Activated T-cell treated with anti-CD3 and anti-CD28 coated beads, Interleukin-2, amount 50 U/mL, for 4 hours (primary cell): ENCODE data around the gene C4BPB. TPM values are rescaled to one million over a fixed set of nuclear protein-coding genes. Genes with fewer than 3 reads are reported as not detected.

Experiments used
- ATAC-seq, 2 donors: fragments of 200-7000 bp; cut with Tn5 transposase; one replicate each; pipeline ENCODE4 v1.10.0; 2021
- DNase-seq: peaks from one replicate; pipeline ENCODE4 v3.0.0-alpha.2; 2020
- H3K27me3 Mint-ChIP-seq: one replicate; pipeline ENCODE4 v1.8.0; 2021; ENCODE audit warnings: low read depth, mixed read lengths
- H3K36me3 Mint-ChIP-seq: one replicate; pipeline ENCODE4 v1.8.0; 2022; ENCODE audit warnings: mixed read lengths; ENCODE audit not compliant: insufficient read depth
- H3K4me1 Mint-ChIP-seq: one replicate; pipeline ENCODE4 v1.8.0; 2021; ENCODE audit warnings: low read depth, mixed read lengths
- H3K4me3 Mint-ChIP-seq: one replicate; pipeline ENCODE4 v1.8.0; 2021; ENCODE audit warnings: mild to moderate bottlenecking, moderate library complexity, mixed read lengths
- H3K9me3 Mint-ChIP-seq: one replicate; pipeline ENCODE4 v1.8.0; 2021; ENCODE audit warnings: mixed read lengths
- total RNA-seq, 3 donors: library from RNA; stranded (reverse); gene quantifications; one replicate each; pipeline ENCODE4 v1.2.1, GENCODE V29; 2021

The C4BPB gene
- total RNA-seq, 3 donors from 2014 or later, result 0.27 to 0.38 (median 0.29) TPM

- H3K9me3 Mint-ChIP-seq, result no peaks in the 10 kb centered on the region
These were observed 17.8 kb upstream of the C4BPB start for GRCh38 chr1:207070811-207071210.

DNA sequence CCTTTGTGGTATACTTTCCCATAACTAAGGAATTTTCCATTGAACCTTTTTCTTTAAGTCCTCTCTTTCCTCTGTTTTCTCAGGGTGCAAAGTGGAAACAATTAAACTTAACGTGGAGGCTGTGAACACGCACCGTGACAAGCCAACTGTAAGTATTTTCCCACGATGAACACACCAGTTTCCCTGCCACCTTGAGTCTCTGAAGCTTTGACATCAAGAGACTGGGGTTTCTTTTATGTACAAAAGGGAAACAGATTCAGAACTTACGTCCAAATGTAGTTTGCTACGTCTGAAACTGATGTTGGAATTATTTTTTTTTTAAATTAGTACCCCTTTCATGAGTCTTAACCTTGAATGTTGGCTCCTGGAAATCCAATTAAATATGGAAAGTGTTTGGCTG lies 17.2 kb upstream of the C4BPB start:
- H3K4me1 Mint-ChIP-seq, result peaks cover 29% of the 10 kb centered on the region
- ATAC-seq, result no peak
- H3K4me3 Mint-ChIP-seq, result no peak overlapping the region
- no peaks in the 10 kb centered on the region for H3K9me3 Mint-ChIP-seq
- DNase-seq, result no peak
- peaks cover 5% of the 10 kb centered on the region for H3K36me3 Mint-ChIP-seq
- no peaks in the 10 kb centered on the region for H3K27me3 Mint-ChIP-seq

More at GRCh38 chr1:207070811-207071210, 17.8 kb upstream of the C4BPB start:
- H3K4me1 Mint-ChIP-seq, result peaks cover 29% of the 10 kb centered on the region
- H3K27me3 Mint-ChIP-seq, result no peaks in the 10 kb centered on the region
- H3K36me3 Mint-ChIP-seq, result peaks cover 5% of the 10 kb centered on the region
- no peak for DNase-seq
- no peak overlapping the region for H3K4me3 Mint-ChIP-seq
- ATAC-seq, result no peak

DNA sequence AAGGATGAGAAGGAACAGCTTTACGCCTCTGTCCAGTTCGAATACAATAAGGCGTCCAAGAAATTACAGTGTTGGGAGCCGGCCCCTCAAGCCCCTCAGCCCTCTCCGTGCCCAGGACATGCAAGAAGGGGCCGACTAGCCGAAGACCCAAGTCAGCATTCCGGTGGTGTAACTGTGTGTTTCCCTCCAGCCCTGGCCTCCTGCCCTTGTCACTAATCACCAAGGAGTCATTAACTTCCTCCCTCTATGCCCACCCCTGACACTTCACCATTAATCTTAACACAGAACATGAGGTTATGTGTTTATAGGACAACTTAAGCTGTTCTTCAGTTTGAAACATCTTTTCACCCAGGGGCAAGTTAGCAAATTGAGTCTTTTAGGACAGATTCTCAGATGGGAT lies 16.4 kb upstream of the C4BPB start:
- no peaks in the 10 kb centered on the region for H3K9me3 Mint-ChIP-seq
- DNase-seq (no peak), ATAC-seq (no peak)
- peaks cover 5% of the 10 kb centered on the region for H3K36me3 Mint-ChIP-seq
- no peak overlapping the region for H3K4me3 Mint-ChIP-seq
- H3K27me3 Mint-ChIP-seq, result no peaks in the 10 kb centered on the region
- peaks cover 29% of the 10 kb centered on the region for H3K4me1 Mint-ChIP-seq

GRCh38 chr1:207073906-207074820 lies 14.5 kb upstream of the C4BPB start:
- Mint-ChIP-seq H3K9me3 (no peaks in the 10 kb centered on the region), H3K4me1 (peaks cover 27% of the 10 kb centered on the region), H3K4me3 (no peak overlapping the region), H3K27me3 (no peaks in the 10 kb centered on the region), H3K36me3 (no peaks in the 10 kb centered on the region)
- ATAC-seq (no peak), DNase-seq (no peak)

DNA sequence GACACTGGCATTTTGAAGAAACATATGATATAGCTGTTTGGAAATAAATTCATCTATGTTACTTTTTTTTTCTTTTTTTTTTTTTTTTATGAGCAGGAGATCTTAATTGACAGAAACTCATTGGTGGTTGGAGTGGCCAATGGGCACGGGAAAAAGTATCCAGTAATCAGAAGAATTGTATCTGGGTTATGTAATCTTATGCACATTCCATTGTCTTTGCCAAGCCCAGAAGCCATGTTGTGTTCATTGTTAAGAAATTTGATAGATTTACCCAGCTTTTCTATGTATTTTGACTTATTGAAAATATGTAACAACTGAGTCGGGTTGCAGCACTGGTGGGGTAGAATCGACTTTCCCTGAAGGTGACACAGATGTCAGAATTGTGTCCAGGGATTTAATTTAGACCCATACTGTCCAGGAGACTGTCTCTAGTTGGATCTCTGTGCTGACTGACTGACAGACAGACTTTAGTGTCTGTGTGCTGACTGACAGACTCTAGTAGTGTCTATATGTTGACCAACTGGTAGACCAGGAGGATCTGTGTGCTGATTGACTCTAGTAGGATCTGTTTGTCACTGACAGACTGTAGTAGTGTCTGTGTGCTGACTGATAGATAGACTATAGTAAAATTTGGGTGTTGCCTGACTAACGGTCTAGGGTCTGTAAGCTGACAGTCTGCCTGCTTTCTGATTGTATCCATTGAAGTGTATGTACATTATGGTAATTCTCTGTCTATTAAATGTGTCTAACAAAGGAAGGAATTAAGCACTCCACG lies 12.3 kb upstream of the C4BPB start:
- ATAC-seq, result no peak

DNA sequence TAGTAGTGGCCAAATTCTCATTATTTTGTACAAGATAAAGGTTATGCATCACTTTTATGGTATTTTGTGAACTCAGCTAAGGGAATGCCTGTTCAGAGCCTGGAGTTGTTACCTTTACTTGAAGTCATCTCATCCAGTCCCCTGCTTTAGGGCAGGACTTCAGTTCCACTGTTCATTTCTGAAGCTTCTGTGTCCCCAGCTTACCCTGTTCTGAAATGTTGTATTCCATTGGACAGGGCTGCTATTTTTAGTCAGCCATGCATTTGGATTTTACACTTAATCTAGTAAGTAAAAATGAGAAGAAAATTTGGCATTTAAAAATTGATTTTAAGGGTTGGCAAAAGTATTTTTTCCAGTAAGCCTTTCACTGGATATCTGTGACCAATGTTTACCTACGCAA lies 11.6 kb upstream of the C4BPB start:
- Mint-ChIP-seq H3K36me3 (no peaks in the 10 kb centered on the region), H3K9me3 (no peaks in the 10 kb centered on the region), H3K27me3 (peaks cover 2% of the 10 kb centered on the region), H3K4me3 (no peak overlapping the region), H3K4me1 (peaks cover 2% of the 10 kb centered on the region)
- no peak for DNase-seq
- no peak for ATAC-seq

More for the DNA sequence above, 12.3 kb upstream of the C4BPB start:
- Mint-ChIP-seq H3K9me3 (no peaks in the 10 kb centered on the region), H3K4me1 (peaks cover 8% of the 10 kb centered on the region), H3K36me3 (no peaks in the 10 kb centered on the region), H3K27me3 (no peaks in the 10 kb centered on the region), H3K4me3 (no peak overlapping the region)
- no peak for DNase-seq

DNA sequence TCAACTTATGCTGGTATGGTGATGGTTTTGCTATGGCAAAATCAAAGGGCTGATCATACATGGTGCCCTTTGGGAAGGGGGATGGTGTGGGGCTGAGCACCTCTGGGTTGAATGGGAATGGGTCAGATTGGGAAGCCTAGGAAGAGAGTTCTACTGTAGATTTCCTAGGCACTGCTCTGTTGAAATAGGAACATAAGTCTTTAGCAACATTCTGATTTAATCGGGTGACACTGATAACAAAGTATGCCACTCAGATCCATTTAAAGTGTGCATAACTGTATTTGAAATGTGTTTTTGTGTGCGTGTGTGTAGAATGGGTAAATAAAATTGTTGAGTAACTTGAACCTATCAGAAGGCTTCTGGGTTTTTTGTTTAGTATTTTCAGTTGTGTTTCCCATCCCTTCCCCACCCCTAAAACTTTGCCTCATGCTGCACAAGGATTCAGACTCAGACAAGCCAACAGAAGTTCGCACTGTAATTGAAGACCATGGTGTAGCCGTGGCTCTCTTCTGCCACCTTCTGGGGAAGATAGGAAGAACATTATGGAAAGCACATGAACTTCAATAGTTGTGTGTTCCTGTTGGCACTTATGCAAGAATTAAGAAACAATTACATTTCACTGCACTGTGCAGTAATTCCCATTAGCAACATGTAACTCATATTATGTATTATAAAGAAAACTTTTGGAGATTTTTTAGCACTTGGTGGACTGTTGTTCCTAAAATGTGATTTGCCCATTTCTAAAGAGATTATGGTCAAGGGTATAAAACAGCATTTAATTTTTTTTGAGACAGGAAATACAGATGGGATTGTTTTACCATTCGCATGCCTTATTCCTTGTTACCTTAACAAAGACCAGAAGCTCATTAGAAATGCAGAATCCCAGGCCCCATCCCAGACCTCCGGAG lies 10.9 kb upstream of the C4BPB start:
- H3K4me3 Mint-ChIP-seq, result no peak overlapping the region
- H3K4me1 Mint-ChIP-seq, result peaks cover 1% of the 10 kb centered on the region
- no peaks in the 10 kb centered on the region for H3K9me3 Mint-ChIP-seq
- DNase-seq, result peak; percentile 55
- no peaks in the 10 kb centered on the region for H3K36me3 Mint-ChIP-seq
- ATAC-seq, result peak; percentile 69 to 82
- H3K27me3 Mint-ChIP-seq, result peaks cover 6% of the 10 kb centered on the region

DNA sequence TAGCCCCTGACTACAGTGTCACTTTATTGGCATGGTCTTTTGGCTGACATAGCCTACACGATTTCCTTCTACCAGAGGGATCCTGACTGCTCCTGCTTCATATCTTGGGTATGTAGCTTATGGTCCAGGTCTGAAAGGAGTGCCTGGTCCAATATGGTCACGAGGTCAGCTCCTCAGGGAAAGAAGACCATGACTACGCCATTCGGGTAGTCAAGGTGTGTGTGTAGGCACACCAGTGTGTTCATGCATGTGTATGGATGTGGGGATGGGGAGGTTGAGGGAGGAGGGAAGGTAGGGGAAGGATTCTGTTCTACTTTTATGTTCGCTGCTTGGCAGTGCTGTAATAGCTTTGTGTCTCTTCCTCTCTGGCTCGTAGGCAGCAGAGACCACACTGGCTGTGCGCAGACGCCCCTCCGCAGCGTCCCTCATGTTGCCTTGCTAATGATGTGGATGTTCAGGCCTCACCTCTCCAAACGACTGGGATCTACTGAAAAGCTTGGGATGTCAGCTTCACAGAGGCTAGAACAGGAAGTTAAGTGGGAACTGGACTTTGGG lies 10.0 kb upstream of the C4BPB start:
- ATAC-seq, result no peak
- Mint-ChIP-seq H3K4me3 (no peak overlapping the region), H3K9me3 (no peaks in the 10 kb centered on the region), H3K27me3 (peaks cover 11% of the 10 kb centered on the region), H3K36me3 (no peaks in the 10 kb centered on the region), H3K4me1 (no peaks in the 10 kb centered on the region)
- DNase-seq, result no peak

GRCh38 chr1:207079706-207080241 lies 8.9 kb upstream of the C4BPB start:
- Mint-ChIP-seq H3K9me3 (no peaks in the 10 kb centered on the region), H3K4me3 (no peak overlapping the region), H3K27me3 (peaks cover 15% of the 10 kb centered on the region), H3K36me3 (no peaks in the 10 kb centered on the region), H3K4me1 (peaks cover 4% of the 10 kb centered on the region)
- no peak for ATAC-seq
- DNase-seq, result no peak

GRCh38 chr1:207081088-207081487 lies 7.6 kb upstream of the C4BPB start:
- ATAC-seq (no peak), DNase-seq (no peak)
- H3K4me1 Mint-ChIP-seq, result peaks cover 10% of the 10 kb centered on the region
- no peaks in the 10 kb centered on the region for H3K36me3 Mint-ChIP-seq
- H3K9me3 Mint-ChIP-seq, result no peaks in the 10 kb centered on the region
- peaks cover 16% of the 10 kb centered on the region for H3K27me3 Mint-ChIP-seq
- H3K4me3 Mint-ChIP-seq, result no peak overlapping the region

- peaks cover 19% of the 10 kb centered on the region for H3K27me3 Mint-ChIP-seq
- H3K9me3 Mint-ChIP-seq, result no peaks in the 10 kb centered on the region
- no peak for ATAC-seq
- no peak overlapping the region for H3K4me3 Mint-ChIP-seq
- H3K36me3 Mint-ChIP-seq, result no peaks in the 10 kb centered on the region
- no peak for DNase-seq
- H3K4me1 Mint-ChIP-seq, result peaks cover 10% of the 10 kb centered on the region
These were observed 6.9 kb upstream of the C4BPB start for GRCh38 chr1:207081806-207082205.

GRCh38 chr1:207084232-207084631 lies 4.4 kb upstream of the C4BPB start:
- ATAC-seq, result no peak
- no peaks in the 10 kb centered on the region for H3K9me3 Mint-ChIP-seq
- no peaks in the 10 kb centered on the region for H3K36me3 Mint-ChIP-seq
- peaks cover 17% of the 10 kb centered on the region for H3K4me1 Mint-ChIP-seq
- peaks cover 19% of the 10 kb centered on the region for H3K27me3 Mint-ChIP-seq
- no peak for DNase-seq
- H3K4me3 Mint-ChIP-seq, result no peak overlapping the region

DNA sequence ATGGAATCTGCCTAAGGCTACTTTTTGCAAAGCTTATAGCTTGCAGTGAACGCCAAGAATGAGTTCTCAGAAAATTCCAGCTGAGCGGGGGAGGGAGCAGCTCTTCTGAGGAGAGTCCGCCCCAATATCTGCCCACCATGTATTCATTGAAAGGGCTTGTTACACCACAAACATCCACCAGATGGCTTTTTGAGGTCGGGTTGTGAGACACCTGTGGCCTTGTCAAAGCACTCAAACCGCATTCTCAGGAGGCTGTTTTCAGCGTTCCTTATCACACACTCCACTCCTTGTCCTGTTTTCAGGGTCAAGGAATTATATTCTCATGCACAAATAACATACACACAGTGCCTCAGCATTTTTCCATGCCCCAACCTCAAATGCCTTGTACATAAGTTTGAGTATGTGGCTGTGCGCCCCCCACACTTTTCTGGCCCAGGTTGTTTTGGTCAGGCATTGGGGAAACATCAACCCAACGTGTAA lies 3.9 kb upstream of the C4BPB start:
- Mint-ChIP-seq H3K9me3 (no peaks in the 10 kb centered on the region), H3K27me3 (peaks cover 19% of the 10 kb centered on the region), H3K4me1 (peaks cover 22% of the 10 kb centered on the region), H3K36me3 (no peaks in the 10 kb centered on the region), H3K4me3 (no peak overlapping the region)
- ATAC-seq, result peak; percentile 68 to 77
- DNase-seq, result peak; percentile 40
